Panc1 (cell line): ENCODE data around the gene BRD3OS. TPM values are rescaled to one million over a fixed set of nuclear protein-coding genes. Genes with fewer than 3 reads are reported as not detected.

ENCODE experiments used
- ATAC-seq: fragments of 200-7000 bp; cut with Tn5 transposase; 2 replicates; pipeline ENCODE4 v1.9.1; 2020; ENCODE audit warnings: mild to moderate bottlenecking, moderate library complexity
- BruUV-seq: library from RNA; stranded (reverse); fragments of 400-500 nt; replicated peaks from 2 replicates; lab custom pipeline; 2021; lab: Mats Ljungman, UMichigan
- CTCF ChIA-PET: fragments of 300-600 bp; sonication (Branson Sonifier 250); formaldehyde crosslinking; loops from one replicate; lab custom pipeline; 2022; ENCODE audit warnings: antibody characterized with exemption; lab: Charles Lee
- POLR2A ChIA-PET: fragments of 300-600 bp; sonication (Branson Sonifier 250); formaldehyde crosslinking; loops from one replicate; lab custom pipeline; 2022; ENCODE audit warnings: antibody characterized with exemption; lab: Charles Lee
- DNase-seq: peaks from one replicate; pipeline ENCODE4 v3.0.0-alpha.2; 2010; ENCODE audit warnings: low read depth, low spot score
- H3K27ac ChIP-seq: 2 replicates; pipeline ENCODE4 v1.5.1; 2011; ENCODE audit warnings: mild to moderate bottlenecking, low read length, inconsistent platforms
- H3K27me3 ChIP-seq: fragments of 200-500 bp; sonication (Bioruptor generic); 2 replicates; pipeline ENCODE4 v1.6.0; 2014; ENCODE audit warnings: low read length, inconsistent platforms; ENCODE audit not compliant: control insufficient read depth, insufficient read depth
- H3K36me3 ChIP-seq: fragments of 200-500 bp; sonication (Bioruptor generic); 2 replicates; pipeline ENCODE4 v1.5.1; 2014; ENCODE audit warnings: inconsistent platforms, mild to moderate bottlenecking, low read length, moderate library complexity; ENCODE audit not compliant: control insufficient read depth, insufficient read depth
- H3K4me1 ChIP-seq: 2 replicates; pipeline ENCODE4 v1.5.1; 2011; ENCODE audit warnings: inconsistent platforms, mild to moderate bottlenecking, low read length, moderate library complexity; ENCODE audit not compliant: control insufficient read depth, insufficient read depth
- H3K4me3 ChIP-seq, 2 experiments: 2 replicates each; pipeline ENCODE4 v1.5.1; 2011 to 2012; ENCODE audit warnings: low read depth in 2 of 2, low read length in 2 of 2, mild to moderate bottlenecking in 2 of 2, inconsistent platforms in 1 of 2, moderate library complexity in 1 of 2
- H3K9me3 ChIP-seq: fragments of 200-500 bp; sonication (Bioruptor generic); 2 replicates; pipeline ENCODE4 v1.5.1; 2014; ENCODE audit warnings: low read depth, mild to moderate bottlenecking, inconsistent platforms, low read length, moderate library complexity; ENCODE audit not compliant: control insufficient read depth, insufficient read depth
- POLR2AphosphoS5 ChIP-seq: IDR thresholded peaks from 2 replicates; pipeline ENCODE4 v1.6.1; 2012; ENCODE audit warnings: mild to moderate bottlenecking, low read depth, low read length, moderate library complexity
- SIN3A ChIP-seq: IDR thresholded peaks from 2 replicates; pipeline ENCODE4 v1.6.1; 2012; ENCODE audit warnings: low read depth, mild to moderate bottlenecking, low read length, moderate library complexity, borderline replicate concordance; ENCODE audit not compliant: insufficient read depth
- TCF7L2 ChIP-seq: IDR thresholded peaks from 2 replicates; pipeline ENCODE4 v1.6.1; 2011; ENCODE audit warnings: mild to moderate bottlenecking, low read depth, low read length, inconsistent platforms
- in situ Hi-C: cut with HindIII; loops from 2 replicates; pipeline ENCODE4 v1.10.0; 2016; ENCODE audit warnings: low sequenced_read_pairs, low pct_unique_long_range_greater_than_20kb
- intact Hi-C: fragments of 100-400 bp; cut with micrococcal nuclease; formaldehyde crosslinking; loops from one replicate; pipeline ENCODE4 v1.10.0; 2022; ENCODE audit not compliant: unreplicated experiment
- total RNA-seq: library from RNA; stranded (reverse); gene quantifications from one replicate; pipeline ENCODE4 v1.2.1, GENCODE V29; 2021; ENCODE audit not compliant: unreplicated experiment
- TF ChIP-seq, protein P1 (sequence below): fragments of 450-650 bp; IDR thresholded peaks from 2 replicates; pipeline ENCODE4 v1.5.1; 2017; ENCODE audit warnings: mild to moderate bottlenecking
- TF ChIP-seq, protein P2 (sequence below), 2 experiments: IDR thresholded peaks; 2 replicates each; pipeline ENCODE4 v1.6.1; 2011 to 2012; ENCODE audit warnings: low read depth in 2 of 2, control low read depth in 1 of 2, low read length in 1 of 2, mild to moderate bottlenecking in 1 of 2, moderate library complexity in 1 of 2; ENCODE audit not compliant: insufficient read depth in 1 of 2

Gene BRD3OS
- total RNA-seq, 1 experiment from 2014 or later = 22.1 TPM

DNA sequence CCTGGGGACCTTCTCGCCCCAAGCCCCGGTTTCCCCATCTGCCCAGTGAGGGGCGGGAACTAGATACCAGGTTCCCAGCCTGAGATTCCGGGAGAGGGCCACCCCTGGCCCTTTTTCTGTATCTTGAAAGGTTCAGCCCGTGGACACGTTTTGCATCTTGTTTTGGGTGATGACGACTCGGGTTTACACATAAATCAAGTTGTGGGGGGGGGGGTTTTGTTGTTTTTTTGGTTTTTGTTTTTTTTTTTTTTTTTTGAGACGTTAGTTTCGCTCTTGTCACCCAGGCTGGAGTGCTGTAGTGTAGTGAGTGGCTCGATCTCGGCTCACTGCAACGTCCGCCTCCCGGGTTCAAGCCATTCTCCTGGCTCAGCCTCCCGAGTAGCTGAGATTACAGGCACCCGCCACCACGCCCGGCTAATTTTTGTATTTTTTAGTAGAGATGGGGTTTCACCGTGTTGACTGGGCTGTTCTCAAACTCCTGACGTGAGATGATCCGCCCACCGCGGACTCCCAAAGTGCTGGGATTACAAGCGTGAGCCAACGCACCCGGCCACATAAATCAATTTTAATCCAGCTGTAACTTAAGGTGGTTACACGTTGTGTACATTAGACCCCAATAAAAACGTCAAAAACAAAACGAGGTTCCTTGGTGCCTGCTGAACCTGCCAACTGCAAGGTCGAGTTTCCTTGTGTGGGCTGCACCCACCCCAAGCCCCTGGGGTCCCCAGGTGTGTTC is 43.6 kb downstream of the BRD3OS start:
- POLR2A ChIA-PET = no interaction called here
- no peaks in the 10 kb centered on the region for H3K9me3 ChIP-seq
- DNase-seq (peak; percentile 8), ATAC-seq (peak; percentile 20)
- no peaks in the 10 kb centered on the region; the same call in 1 of the 2 replicates for H3K4me1 ChIP-seq
- peak overlapping the region; percentile 58 to 76 for H3K4me3 ChIP-seq
- CTCF ChIA-PET = no interaction called here
- no TSS peak for BruUV-seq
- no peak for TF ChIP-seq TCF7L2
- TF ChIP-seq, protein P1, sequence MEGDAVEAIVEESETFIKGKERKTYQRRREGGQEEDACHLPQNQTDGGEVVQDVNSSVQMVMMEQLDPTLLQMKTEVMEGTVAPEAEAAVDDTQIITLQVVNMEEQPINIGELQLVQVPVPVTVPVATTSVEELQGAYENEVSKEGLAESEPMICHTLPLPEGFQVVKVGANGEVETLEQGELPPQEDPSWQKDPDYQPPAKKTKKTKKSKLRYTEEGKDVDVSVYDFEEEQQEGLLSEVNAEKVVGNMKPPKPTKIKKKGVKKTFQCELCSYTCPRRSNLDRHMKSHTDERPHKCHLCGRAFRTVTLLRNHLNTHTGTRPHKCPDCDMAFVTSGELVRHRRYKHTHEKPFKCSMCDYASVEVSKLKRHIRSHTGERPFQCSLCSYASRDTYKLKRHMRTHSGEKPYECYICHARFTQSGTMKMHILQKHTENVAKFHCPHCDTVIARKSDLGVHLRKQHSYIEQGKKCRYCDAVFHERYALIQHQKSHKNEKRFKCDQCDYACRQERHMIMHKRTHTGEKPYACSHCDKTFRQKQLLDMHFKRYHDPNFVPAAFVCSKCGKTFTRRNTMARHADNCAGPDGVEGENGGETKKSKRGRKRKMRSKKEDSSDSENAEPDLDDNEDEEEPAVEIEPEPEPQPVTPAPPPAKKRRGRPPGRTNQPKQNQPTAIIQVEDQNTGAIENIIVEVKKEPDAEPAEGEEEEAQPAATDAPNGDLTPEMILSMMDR = no peak
- no peak for TF ChIP-seq POLR2AphosphoS5
- no peak for TF ChIP-seq SIN3A
- TF ChIP-seq, protein P2, sequence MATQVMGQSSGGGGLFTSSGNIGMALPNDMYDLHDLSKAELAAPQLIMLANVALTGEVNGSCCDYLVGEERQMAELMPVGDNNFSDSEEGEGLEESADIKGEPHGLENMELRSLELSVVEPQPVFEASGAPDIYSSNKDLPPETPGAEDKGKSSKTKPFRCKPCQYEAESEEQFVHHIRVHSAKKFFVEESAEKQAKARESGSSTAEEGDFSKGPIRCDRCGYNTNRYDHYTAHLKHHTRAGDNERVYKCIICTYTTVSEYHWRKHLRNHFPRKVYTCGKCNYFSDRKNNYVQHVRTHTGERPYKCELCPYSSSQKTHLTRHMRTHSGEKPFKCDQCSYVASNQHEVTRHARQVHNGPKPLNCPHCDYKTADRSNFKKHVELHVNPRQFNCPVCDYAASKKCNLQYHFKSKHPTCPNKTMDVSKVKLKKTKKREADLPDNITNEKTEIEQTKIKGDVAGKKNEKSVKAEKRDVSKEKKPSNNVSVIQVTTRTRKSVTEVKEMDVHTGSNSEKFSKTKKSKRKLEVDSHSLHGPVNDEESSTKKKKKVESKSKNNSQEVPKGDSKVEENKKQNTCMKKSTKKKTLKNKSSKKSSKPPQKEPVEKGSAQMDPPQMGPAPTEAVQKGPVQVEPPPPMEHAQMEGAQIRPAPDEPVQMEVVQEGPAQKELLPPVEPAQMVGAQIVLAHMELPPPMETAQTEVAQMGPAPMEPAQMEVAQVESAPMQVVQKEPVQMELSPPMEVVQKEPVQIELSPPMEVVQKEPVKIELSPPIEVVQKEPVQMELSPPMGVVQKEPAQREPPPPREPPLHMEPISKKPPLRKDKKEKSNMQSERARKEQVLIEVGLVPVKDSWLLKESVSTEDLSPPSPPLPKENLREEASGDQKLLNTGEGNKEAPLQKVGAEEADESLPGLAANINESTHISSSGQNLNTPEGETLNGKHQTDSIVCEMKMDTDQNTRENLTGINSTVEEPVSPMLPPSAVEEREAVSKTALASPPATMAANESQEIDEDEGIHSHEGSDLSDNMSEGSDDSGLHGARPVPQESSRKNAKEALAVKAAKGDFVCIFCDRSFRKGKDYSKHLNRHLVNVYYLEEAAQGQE (IDR thresholded peaks at IDR 0.05; ENCODE audit: insufficient read depth in 1 of 2, low read depth in 2 of 2, low read length in 1 of 2) = no peak
- H3K27me3 ChIP-seq = no peaks in the 10 kb centered on the region
- in situ Hi-C loops (no loop called here), intact Hi-C loops (no loop called here)
- no peaks in the 10 kb centered on the region; the same call in 1 of the 2 replicates for H3K36me3 ChIP-seq
- no peak overlapping the region for H3K27ac ChIP-seq

DNA sequence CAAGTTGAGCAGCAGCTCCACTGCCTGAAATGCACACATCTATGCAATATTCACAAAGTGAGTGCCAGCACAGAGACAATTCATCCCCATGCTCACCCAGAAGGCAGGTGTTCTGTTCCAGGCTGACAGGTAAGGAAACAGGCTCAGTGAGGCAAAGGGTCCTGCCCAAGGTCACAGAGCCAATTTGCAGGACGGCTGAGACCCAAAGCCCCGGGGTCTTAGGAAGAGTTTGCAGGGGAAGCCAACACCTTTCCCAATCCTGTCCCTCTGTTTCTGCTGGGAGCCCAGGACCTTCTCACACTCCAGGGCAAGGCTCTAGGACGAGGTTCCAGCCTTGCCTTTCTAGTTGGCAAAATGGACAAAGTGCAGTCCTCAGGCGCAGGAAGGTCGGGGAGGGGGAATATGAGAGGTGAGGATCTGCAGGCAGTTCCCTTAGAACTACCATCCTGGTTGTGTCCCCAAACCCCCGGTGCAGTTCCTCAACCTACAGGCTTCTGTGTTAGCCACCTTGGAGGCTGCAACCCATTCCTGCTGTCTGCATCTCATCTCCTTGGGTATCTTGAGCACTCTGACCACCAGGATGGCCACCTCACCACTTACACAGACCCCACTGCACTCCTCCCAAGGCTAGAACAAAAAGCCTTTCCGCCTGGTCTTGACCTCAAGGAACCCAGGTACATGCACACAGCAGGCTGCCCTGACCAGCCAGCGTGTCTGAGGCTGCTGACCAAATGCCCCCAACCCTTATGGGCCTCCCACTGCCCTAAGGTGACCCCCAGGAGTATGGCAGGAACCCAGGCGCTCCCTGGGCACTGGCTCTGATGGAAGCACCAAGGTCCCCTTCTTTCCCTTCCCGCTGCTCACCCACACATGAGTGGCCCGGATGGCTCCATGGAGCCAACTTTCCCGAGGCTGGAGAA is 44.5 kb downstream of the BRD3OS start:
- intact Hi-C loops = no loop called here
- Histone ChIP-seq H3K4me3 (no peak overlapping the region; a peak in 1 of 4 replicates), H3K9me3 (no peaks in the 10 kb centered on the region), H3K4me1 (no peaks in the 10 kb centered on the region; the same call in 1 of the 2 replicates), H3K27ac (no peak overlapping the region), H3K36me3 (no peaks in the 10 kb centered on the region; the same call in 1 of the 2 replicates), H3K27me3 (no peaks in the 10 kb centered on the region)
- no peak for DNase-seq
- CTCF ChIA-PET = no interaction called here
- no TSS peak for BruUV-seq
- no peak for ATAC-seq
- TF ChIP-seq, protein P2 (IDR thresholded peaks at IDR 0.05; ENCODE audit: insufficient read depth in 1 of 2, low read depth in 2 of 2, low read length in 1 of 2) = no peak
- TF ChIP-seq, protein P1 = no peak
- TF ChIP-seq POLR2AphosphoS5 = no peak
- in situ Hi-C loops = no loop called here
- POLR2A ChIA-PET = no interaction called here
